ENCODE data around the gene NUPR1.
A peak's percentile ranks its signal among the peaks of the same experiment; 100 is the strongest.

NUPR1 gene

DNA sequence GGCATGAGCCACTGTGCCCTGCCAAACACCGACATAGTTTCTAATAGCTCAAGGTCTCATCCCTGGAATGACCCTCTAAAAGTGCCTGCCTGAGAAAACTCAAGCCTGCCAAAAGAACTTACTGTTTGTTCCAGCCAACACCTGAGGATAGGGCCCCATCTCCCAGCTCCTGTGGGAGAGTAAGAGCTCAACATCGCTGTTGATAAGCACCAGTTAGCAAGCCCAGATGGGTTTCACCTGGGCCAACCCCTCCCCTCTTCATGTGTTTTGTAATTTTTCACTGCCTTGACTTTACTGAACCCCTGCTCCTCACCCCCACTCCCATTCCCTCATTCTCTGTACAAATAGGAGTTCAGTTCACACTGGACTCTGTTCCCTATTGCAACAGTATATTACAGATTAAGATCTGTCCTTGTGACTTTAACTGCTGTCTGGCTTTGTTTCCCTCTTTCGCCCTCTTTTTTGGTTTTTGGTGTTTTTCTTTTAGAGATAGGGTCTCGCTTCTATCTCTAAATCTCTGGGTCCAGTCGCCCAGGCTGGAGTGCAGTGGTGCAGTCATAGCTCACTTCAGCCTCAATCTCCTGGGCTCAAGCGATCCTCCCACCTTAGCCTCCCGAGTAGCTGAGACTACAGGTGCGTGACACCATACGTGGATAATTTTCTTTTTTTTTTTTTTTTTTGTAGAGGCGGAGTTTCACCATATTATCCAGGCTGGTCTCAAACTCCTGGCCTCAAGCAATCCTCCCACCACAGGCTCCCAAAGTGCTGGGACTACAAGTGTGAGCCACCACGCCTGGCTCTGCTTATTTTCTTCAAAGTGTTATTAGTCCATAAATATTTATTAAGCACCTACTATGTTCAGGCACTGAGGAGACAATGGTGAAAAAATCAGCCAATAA is 12.3 kb downstream of the NUPR1 start:
- TF ChIP-seq ZNF585B (tag by site-specific recombination; IDR thresholded peaks at IDR 0.05): no peak
- TF ChIP-seq BCL11A (tag by site-specific recombination; IDR thresholded peaks at IDR 0.05; ENCODE audit: low read depth): no peak
- TF ChIP-seq, protein P1, sequence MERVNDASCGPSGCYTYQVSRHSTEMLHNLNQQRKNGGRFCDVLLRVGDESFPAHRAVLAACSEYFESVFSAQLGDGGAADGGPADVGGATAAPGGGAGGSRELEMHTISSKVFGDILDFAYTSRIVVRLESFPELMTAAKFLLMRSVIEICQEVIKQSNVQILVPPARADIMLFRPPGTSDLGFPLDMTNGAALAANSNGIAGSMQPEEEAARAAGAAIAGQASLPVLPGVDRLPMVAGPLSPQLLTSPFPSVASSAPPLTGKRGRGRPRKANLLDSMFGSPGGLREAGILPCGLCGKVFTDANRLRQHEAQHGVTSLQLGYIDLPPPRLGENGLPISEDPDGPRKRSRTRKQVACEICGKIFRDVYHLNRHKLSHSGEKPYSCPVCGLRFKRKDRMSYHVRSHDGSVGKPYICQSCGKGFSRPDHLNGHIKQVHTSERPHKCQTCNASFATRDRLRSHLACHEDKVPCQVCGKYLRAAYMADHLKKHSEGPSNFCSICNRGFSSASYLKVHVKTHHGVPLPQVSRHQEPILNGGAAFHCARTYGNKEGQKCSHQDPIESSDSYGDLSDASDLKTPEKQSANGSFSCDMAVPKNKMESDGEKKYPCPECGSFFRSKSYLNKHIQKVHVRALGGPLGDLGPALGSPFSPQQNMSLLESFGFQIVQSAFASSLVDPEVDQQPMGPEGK (tag by site-specific recombination; IDR thresholded peaks at IDR 0.05): no peak
- no peak for TF ChIP-seq ZNF350 (tag by site-specific recombination; IDR thresholded peaks at IDR 0.05)
- TF ChIP-seq KLF10 (tag by site-specific recombination; IDR thresholded peaks at IDR 0.05): no peak
- TF ChIP-seq ZSCAN16 (tag by site-specific recombination; IDR thresholded peaks at IDR 0.05): no peak
- no peak for TF ChIP-seq ZBTB17 (tag by site-specific recombination; IDR thresholded peaks at IDR 0.05)
- no peak for TF ChIP-seq ZNF514 (tag by site-specific recombination; IDR thresholded peaks at IDR 0.05)
- TF ChIP-seq ZNF335 (tag by site-specific recombination; conservative IDR thresholded peaks at IDR 0.05): no peak
- TF ChIP-seq, protein P2, sequence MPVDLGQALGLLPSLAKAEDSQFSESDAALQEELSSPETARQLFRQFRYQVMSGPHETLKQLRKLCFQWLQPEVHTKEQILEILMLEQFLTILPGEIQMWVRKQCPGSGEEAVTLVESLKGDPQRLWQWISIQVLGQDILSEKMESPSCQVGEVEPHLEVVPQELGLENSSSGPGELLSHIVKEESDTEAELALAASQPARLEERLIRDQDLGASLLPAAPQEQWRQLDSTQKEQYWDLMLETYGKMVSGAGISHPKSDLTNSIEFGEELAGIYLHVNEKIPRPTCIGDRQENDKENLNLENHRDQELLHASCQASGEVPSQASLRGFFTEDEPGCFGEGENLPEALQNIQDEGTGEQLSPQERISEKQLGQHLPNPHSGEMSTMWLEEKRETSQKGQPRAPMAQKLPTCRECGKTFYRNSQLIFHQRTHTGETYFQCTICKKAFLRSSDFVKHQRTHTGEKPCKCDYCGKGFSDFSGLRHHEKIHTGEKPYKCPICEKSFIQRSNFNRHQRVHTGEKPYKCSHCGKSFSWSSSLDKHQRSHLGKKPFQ (tag by site-specific recombination; IDR thresholded peaks at IDR 0.05): no peak
- no peak for TF ChIP-seq ZNF394 (tag by site-specific recombination; IDR thresholded peaks at IDR 0.05; ENCODE audit: borderline replicate concordance)
- TF ChIP-seq ZFP41 (tag by site-specific recombination; IDR thresholded peaks at IDR 0.05; ENCODE audit: borderline replicate concordance): no peak
- POLR2A ChIA-PET: no interaction called here

DNA sequence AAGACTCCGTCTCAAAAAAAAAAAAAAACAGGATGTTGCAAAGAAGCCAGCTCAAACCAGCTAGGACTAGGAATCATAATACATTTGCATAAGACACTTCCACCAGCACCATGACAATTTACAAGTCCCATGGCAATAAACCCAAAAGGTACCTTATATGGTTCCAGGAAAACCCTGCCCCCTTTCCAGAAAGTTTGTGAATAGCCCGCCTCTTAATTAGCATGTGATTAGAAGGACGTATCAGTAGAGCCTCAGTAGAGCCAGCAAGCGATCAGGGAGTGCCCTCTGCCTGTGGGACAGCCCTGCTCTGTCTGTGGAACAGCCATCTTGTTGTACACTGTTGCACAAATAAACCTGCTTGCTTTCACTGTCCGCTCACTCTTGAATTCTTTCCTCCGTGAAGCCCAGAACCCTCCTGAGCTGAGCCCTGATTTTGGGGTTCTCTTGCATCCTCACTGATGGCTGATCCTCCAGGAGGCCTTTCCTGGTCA is 14.0 kb downstream of the NUPR1 start:
- ChIA-PET POLR2A (no interaction called here), CTCF (interaction anchor here (0.6 kb wide), 1 partner anchor 450 kb away, joined by 3 read pairs; no protein-coding TSS in a partner anchor)
- Histone ChIP-seq H3K4me3 (ENCODE audit: low read depth, low read length) (no peak overlapping the region), H3K4me1 (ENCODE audit: control insufficient read depth, insufficient read depth, low read length) (no peaks in the 10 kb centered on the region), H3K9me3 (ENCODE audit: control insufficient read depth, insufficient read depth, low read depth, low read length) (no peaks in the 10 kb centered on the region), H3K27ac (ENCODE audit: extremely low read depth, low read depth, low read length) (no peak overlapping the region), H3K36me3 (ENCODE audit: control insufficient read depth in 2 of 2, insufficient read depth in 1 of 2, low read length in 2 of 2) (no peaks in the 10 kb centered on the region)
- TF ChIP-seq TCF7L2 (IDR thresholded peaks at IDR 0.05; ENCODE audit: borderline replicate concordance, low read depth, low read length) (no peak), ZNF341 (tag by site-specific recombination; IDR thresholded peaks at IDR 0.05; ENCODE audit: low read depth) (peak; percentile 75)

More for the DNA sequence above, 12.3 kb downstream of the NUPR1 start:
- CTCF ChIA-PET: no interaction called here
- Histone ChIP-seq H3K4me3 (ENCODE audit: low read depth, low read length) (no peak overlapping the region), H3K27ac (ENCODE audit: extremely low read depth, low read depth, low read length) (no peak overlapping the region), H3K9me3 (ENCODE audit: control insufficient read depth, insufficient read depth, low read depth, low read length) (no peaks in the 10 kb centered on the region), H3K4me1 (ENCODE audit: control insufficient read depth, insufficient read depth, low read length) (no peaks in the 10 kb centered on the region), H3K36me3 (ENCODE audit: control insufficient read depth in 2 of 2, insufficient read depth in 1 of 2, low read length in 2 of 2) (no peaks in the 10 kb centered on the region)

DNA sequence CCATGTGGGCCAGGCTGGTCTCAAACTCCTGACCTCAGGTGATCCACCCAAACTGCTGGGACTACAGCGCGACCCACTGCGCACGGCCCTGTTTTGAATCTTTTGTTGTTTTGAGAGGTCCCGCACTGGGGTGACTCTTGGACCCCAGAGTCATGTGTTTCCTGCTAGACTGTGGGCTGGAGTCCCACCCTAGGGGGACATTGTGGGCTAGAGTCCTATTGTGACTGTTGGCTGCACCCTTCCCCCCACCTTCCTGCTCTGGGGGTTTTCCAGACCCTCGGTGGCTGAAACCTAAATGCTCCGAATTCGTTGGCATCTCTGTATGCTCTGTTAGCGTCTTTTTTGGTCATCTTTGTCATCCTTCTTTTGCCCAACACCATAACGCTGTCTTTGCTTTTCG is 16.0 kb downstream of the NUPR1 start:
- no peaks in the 10 kb centered on the region for H3K36me3 ChIP-seq (ENCODE audit: control insufficient read depth in 2 of 2, insufficient read depth in 1 of 2, low read length in 2 of 2)
- H3K4me3 ChIP-seq (ENCODE audit: low read depth, low read length): no peak overlapping the region
- ChIA-PET CTCF (no interaction called here), POLR2A (no interaction called here)
- H3K27ac ChIP-seq (ENCODE audit: extremely low read depth, low read depth, low read length): no peak overlapping the region
- no peaks in the 10 kb centered on the region for H3K9me3 ChIP-seq (ENCODE audit: control insufficient read depth, insufficient read depth, low read depth, low read length)
- no peak for TF ChIP-seq ZNF341 (tag by site-specific recombination; IDR thresholded peaks at IDR 0.05; ENCODE audit: low read depth)
- TF ChIP-seq SP2 (tag by site-specific recombination; IDR thresholded peaks at IDR 0.05): no peak
- no peak for TF ChIP-seq ZNF785 (tag by site-specific recombination; IDR thresholded peaks at IDR 0.05)
- no peak for TF ChIP-seq ZNF16 (tag by site-specific recombination; IDR thresholded peaks at IDR 0.05; ENCODE audit: low read depth)
- TF ChIP-seq, protein P3, sequence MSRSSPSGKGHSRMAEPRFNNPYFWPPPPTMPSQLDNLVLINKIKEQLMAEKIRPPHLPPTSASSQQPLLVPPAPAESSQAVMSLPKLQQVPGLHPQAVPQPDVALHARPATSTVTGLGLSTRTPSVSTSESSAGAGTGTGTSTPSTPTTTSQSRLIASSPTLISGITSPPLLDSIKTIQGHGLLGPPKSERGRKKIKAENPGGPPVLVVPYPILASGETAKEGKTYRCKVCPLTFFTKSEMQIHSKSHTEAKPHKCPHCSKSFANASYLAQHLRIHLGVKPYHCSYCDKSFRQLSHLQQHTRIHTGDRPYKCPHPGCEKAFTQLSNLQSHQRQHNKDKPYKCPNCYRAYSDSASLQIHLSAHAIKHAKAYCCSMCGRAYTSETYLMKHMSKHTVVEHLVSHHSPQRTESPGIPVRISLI (tag by site-specific recombination; IDR thresholded peaks at IDR 0.05): no peak
- TF ChIP-seq ZFHX2 (tag by site-specific recombination; conservative IDR thresholded peaks at IDR 0.05): no peak
- no peaks in the 10 kb centered on the region for H3K4me1 ChIP-seq (ENCODE audit: control insufficient read depth, insufficient read depth, low read length)

Measured in HEK293 (cell line).